ENCODE results near the gene TBC1D3B.
"Not testable (repeated sequence)": the region's sequence is repeated elsewhere in the genome, so short reads cannot be mapped to it uniquely, and the experiment has no call there.

The TBC1D3B gene

GRCh38 chr17:36127199-36127893 lies 49.1 kb downstream of the TBC1D3B start:
- DNase-seq = no peak

- DNase-seq = no peak
These were observed 51.3 kb downstream of the TBC1D3B start for GRCh38 chr17:36124879-36125824.

- DNase-seq = no peak
These were observed 53.0 kb downstream of the TBC1D3B start for GRCh38 chr17:36123431-36123830.

- DNase-seq = not testable (repeated sequence)
These were observed 55.3 kb downstream of the TBC1D3B start for GRCh38 chr17:36121099-36121498.

- no peak for DNase-seq
These were observed 56.2 kb downstream of the TBC1D3B start for GRCh38 chr17:36120221-36120620.

GRCh38 chr17:36118477-36119353 lies 57.7 kb downstream of the TBC1D3B start:
- DNase-seq = no peak

- no peak for DNase-seq
These were observed 58.7 kb downstream of the TBC1D3B start for GRCh38 chr17:36117505-36118382.
